ENCODE measurements around the gene IGFN1.

IGFN1 gene

DNA sequence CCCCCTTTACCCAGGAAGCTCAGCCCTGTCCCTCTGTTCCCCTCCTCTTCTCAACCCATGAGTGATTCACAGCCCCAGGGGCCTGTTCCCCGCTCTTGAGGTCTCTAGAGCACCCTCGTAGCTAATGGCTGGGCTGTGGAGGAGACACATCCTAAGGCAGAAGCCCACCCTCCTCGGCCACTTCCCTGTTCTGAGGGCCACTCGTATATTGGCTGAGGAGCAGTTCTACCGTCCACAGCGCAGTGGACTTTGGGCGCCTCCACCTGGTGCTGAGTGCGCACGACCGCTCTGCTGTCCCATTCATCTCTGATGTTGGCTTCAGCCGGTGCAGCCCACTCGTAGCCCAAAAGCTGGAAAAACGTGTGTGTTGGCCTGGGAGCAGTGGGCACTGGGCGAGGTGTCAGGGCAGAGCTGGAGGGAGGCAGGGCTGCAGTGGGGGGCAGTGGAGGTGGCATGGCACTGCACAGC is 68.2 kb downstream of the IGFN1 start:
- Histone ChIP-seq H3K4me1 (ENCODE audit: control insufficient read depth in 1 of 2, insufficient read depth in 1 of 2, low read depth in 1 of 2, low read length in 1 of 2) (no peaks in the 10 kb centered on the region), H3K9me3 (no peaks in the 10 kb centered on the region), H3K4me3 (ENCODE audit: low read depth in 1 of 2, low read length in 1 of 2) (no peak overlapping the region), H3K36me3 (no peaks in the 10 kb centered on the region), H3K27ac (no peak overlapping the region), H3K27me3 (peaks cover 47% of the 10 kb centered on the region)
- TF ChIP-seq, protein P1, sequence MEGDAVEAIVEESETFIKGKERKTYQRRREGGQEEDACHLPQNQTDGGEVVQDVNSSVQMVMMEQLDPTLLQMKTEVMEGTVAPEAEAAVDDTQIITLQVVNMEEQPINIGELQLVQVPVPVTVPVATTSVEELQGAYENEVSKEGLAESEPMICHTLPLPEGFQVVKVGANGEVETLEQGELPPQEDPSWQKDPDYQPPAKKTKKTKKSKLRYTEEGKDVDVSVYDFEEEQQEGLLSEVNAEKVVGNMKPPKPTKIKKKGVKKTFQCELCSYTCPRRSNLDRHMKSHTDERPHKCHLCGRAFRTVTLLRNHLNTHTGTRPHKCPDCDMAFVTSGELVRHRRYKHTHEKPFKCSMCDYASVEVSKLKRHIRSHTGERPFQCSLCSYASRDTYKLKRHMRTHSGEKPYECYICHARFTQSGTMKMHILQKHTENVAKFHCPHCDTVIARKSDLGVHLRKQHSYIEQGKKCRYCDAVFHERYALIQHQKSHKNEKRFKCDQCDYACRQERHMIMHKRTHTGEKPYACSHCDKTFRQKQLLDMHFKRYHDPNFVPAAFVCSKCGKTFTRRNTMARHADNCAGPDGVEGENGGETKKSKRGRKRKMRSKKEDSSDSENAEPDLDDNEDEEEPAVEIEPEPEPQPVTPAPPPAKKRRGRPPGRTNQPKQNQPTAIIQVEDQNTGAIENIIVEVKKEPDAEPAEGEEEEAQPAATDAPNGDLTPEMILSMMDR (IDR thresholded peaks at IDR 0.05), result no peak

DNA sequence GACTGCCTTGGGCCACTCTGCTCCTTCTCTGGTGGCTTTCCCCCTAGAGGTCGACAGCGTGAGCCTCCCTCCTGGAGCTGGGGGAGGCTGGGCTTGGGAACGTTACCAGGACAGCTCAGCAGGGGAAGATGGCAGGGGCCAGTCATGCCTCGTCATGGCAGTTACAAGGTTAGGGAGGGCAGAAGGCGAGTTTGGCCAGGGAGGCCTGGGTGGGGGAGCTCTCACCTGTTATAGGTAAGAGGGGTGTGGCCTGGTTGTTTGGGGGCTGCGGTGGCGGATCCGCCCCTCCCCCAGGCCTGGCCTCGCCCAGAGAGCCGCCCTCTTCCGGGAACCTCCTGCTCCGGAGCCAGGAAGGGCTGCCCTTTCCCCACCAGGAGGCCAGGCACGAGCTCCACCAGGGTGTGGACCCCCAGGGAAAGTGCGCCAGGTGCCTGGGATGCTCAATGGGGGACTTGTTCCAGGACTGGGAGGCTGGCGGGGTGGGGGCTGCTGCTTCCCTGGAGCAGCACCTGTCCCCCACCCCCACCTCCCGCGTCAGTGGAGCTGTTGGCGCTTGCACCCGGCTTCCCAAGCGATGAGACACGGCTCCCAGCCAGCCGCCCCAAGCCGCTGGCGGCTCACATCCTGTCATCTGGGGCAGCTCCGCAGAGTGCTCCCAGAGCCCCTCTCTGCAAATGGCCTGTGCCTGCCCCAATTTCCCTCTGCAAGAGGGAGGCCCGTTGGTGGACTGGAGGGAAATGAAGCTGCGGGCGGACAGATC is 69.0 kb downstream of the IGFN1 start:
- TF ChIP-seq, protein P1 (IDR thresholded peaks at IDR 0.05), result no peak
- H3K4me1 ChIP-seq (ENCODE audit: control insufficient read depth in 1 of 2, insufficient read depth in 1 of 2, low read depth in 1 of 2, low read length in 1 of 2), result no peaks in the 10 kb centered on the region
- peaks cover 55% of the 10 kb centered on the region for H3K27me3 ChIP-seq
- H3K4me3 ChIP-seq (ENCODE audit: low read depth in 1 of 2, low read length in 1 of 2), result no peak overlapping the region
- no peaks in the 10 kb centered on the region for H3K36me3 ChIP-seq
- H3K27ac ChIP-seq, result no peak overlapping the region
- no peaks in the 10 kb centered on the region for H3K9me3 ChIP-seq

DNA sequence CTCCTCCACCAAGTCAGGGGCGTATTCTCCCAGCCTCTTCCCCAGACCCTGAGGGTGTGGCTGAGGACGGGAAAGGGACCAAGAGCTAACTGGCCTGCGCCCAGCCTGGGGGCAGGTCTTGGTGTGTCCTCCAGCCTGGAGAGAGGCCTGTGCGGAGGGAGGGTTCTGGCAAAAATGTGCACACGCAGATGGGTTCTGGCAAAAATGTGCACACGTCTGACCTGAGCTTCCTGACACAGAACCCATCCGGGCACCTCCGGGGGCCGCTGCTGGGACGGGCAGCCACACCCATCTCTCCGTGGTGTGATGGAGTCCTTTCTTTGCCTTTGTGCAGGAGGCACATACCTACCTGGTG is 69.6 kb downstream of the IGFN1 start:
- Histone ChIP-seq H3K4me1 (ENCODE audit: control insufficient read depth in 1 of 2, insufficient read depth in 1 of 2, low read depth in 1 of 2, low read length in 1 of 2) (no peaks in the 10 kb centered on the region), H3K4me3 (ENCODE audit: low read depth in 1 of 2, low read length in 1 of 2) (no peak overlapping the region), H3K27me3 (peaks cover 60% of the 10 kb centered on the region), H3K9me3 (no peaks in the 10 kb centered on the region), H3K27ac (no peak overlapping the region), H3K36me3 (no peaks in the 10 kb centered on the region)
- TF ChIP-seq, protein P1 (IDR thresholded peaks at IDR 0.05), result no peak

DNA sequence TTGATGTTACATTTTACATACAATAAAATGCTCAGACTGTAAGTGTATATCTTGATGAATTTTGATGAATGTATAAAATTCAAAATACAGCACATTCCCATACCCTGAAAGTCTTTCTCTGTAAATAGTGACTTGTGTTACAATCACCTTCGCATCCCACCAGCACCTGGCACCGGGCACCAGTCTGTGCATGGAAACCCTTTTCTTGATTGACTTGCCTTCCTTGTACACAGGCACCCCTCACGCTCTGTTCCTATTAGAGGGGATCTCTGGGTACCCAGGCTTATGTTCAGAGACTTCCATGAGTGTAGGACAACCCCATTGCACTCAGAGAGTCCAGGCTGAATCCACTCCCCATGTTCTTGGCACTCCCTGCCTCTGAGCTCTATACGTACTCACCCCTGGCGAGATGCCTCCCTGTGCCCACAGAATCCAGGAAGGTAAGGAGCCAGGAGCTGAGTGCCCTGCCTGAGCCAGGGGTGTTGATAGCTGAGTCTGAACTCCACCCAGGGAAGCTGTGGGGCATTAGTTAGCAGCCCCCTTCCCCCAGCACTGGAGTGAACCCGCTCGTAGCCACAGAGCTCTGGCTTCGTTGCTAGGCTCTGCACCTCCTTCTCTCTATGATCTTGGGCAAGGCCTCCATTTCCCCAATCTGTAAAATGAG is 70.2 kb downstream of the IGFN1 start:
- Histone ChIP-seq H3K4me1 (ENCODE audit: control insufficient read depth in 1 of 2, insufficient read depth in 1 of 2, low read depth in 1 of 2, low read length in 1 of 2) (no peaks in the 10 kb centered on the region), H3K27ac (no peak overlapping the region), H3K4me3 (ENCODE audit: low read depth in 1 of 2, low read length in 1 of 2) (no peak overlapping the region), H3K9me3 (no peaks in the 10 kb centered on the region), H3K36me3 (no peaks in the 10 kb centered on the region), H3K27me3 (peaks cover 66% of the 10 kb centered on the region)
- TF ChIP-seq, protein P1 (IDR thresholded peaks at IDR 0.05), result no peak

DNA sequence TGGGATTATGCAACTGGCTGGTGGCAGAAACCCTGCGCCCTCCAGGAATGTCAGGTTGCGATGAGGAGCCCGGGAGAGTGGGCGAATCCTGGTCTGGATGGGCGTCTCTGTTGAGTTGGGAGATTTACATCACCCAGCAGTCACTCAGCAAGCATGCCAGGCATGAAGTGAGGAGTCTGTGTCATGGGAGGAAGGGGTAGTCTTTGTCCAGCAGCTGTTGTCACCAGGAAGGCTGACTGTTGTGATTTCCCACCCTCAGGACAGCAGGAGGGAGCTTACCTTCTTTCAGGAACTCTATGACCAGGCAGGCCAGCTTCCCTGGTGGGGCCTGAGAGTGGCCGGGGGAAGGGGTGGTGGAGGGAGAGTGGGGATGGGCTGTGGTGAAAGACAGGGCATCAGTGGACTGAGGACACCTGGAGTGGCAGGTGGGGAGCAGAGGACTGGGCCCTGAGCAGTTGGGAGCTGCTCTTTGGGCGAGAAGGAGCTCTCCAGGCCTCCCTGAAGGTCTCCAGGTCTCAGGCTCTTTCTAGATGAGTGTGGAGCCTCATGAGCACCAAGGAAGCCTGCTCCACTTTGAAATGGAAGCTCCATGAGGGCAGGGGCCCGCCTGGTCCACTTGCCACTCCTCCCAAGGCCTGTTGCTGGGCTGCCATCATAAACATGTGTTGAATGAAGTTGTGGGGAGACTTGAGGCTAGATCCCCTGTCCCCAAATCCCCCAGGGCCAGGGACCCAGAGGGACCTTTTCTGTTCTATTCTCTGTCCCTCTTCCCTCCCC is 71.3 kb downstream of the IGFN1 start:
- Histone ChIP-seq H3K27ac (no peak overlapping the region), H3K27me3 (peaks cover 76% of the 10 kb centered on the region), H3K9me3 (no peaks in the 10 kb centered on the region)

More for the DNA sequence above, 71.3 kb downstream of the IGFN1 start:
- Histone ChIP-seq H3K4me1 (ENCODE audit: control insufficient read depth in 1 of 2, insufficient read depth in 1 of 2, low read depth in 1 of 2, low read length in 1 of 2) (no peaks in the 10 kb centered on the region), H3K36me3 (no peaks in the 10 kb centered on the region), H3K4me3 (ENCODE audit: low read depth in 1 of 2, low read length in 1 of 2) (no peak overlapping the region)
- TF ChIP-seq, protein P1 (IDR thresholded peaks at IDR 0.05), result no peak
